Brain microvascular endothelial cell (primary cell): ENCODE results near the gene TAGLN2.

Source experiments
- DNase-seq: peaks from one replicate; pipeline ENCODE4 v3.0.0-alpha.2; 2020
- H3K27ac ChIP-seq: fragments of 250-450 bp; sonication (Bioruptor Pico); 2 replicates; pipeline ENCODE4 v1.5.1; 2020; ENCODE audit warnings: mild to moderate bottlenecking, moderate library complexity
- H3K27me3 ChIP-seq: fragments of 250-450 bp; sonication (Bioruptor Pico); replicated peaks from 2 replicates; pipeline ENCODE4 v1.5.1; 2020; ENCODE audit warnings: mild to moderate bottlenecking
- H3K36me3 ChIP-seq: fragments of 250-450 bp; sonication (Bioruptor Pico); replicated peaks from 2 replicates; pipeline ENCODE4 v1.5.1; 2020; ENCODE audit warnings: mild to moderate bottlenecking
- H3K4me3 ChIP-seq: 2 replicates; pipeline ENCODE4 v1.5.1; 2011; ENCODE audit warnings: low read depth, mild to moderate bottlenecking, control low read depth, low read length, moderate library complexity
- in situ Hi-C: cut with HindIII; loops from 2 replicates; pipeline ENCODE4 v1.10.0; 2017; ENCODE audit warnings: low sequenced_read_pairs, low pct_ligation_motif_present
- TF ChIP-seq, protein P1 (sequence below): IDR thresholded peaks from 2 replicates; pipeline ENCODE4 v1.5.1; 2011; ENCODE audit warnings: low read depth, mild to moderate bottlenecking, moderate library complexity, low read length, control low read depth, inconsistent platforms; ENCODE audit errors: missing control alignments

The TAGLN2 gene

DNA sequence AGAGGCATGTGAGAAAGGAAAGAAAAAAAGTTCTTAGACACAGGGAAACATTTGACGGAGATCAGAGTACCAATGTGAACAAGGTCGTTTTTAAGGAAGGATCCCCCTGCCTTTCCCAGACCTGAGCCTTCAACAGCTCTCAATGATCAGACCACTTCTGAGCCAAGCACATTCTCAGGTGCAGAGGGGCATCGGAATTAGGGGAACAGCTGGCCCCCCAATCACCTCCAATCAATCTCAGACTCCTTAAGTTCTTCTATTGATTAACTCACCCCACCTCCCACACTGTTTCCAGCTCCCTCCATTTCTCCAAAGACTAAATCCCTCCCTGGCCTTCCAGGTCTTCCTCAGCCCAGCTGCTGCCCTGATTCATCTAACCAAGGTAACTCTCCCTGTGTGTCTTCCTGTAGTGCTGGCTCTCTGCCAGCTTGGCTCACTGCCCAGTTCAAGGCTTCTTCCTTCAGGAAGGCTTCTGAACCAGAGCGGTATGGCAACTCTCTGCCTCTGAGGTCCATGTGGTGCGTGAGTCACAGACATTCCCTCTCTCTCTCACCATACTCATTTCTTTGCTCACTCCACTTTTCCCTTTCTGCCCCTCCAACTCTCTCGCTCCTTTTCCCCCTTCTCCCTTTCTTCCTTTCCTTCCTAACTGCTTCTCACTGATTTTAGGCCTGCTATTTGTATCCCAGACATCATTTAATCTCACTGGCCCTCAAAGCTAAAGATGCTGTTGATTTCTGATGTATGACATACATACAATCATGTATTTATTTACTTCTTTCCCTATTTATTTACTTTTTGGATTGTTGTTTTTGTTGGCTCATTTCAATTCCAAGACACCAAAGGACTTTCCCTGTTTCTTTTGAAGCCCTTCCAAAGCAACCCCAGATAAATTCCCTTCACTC lies 43.4 kb downstream of the TAGLN2 start:
- TF ChIP-seq, protein P1, sequence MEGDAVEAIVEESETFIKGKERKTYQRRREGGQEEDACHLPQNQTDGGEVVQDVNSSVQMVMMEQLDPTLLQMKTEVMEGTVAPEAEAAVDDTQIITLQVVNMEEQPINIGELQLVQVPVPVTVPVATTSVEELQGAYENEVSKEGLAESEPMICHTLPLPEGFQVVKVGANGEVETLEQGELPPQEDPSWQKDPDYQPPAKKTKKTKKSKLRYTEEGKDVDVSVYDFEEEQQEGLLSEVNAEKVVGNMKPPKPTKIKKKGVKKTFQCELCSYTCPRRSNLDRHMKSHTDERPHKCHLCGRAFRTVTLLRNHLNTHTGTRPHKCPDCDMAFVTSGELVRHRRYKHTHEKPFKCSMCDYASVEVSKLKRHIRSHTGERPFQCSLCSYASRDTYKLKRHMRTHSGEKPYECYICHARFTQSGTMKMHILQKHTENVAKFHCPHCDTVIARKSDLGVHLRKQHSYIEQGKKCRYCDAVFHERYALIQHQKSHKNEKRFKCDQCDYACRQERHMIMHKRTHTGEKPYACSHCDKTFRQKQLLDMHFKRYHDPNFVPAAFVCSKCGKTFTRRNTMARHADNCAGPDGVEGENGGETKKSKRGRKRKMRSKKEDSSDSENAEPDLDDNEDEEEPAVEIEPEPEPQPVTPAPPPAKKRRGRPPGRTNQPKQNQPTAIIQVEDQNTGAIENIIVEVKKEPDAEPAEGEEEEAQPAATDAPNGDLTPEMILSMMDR = no peak
- Histone ChIP-seq H3K4me3 (no peak overlapping the region), H3K36me3 (no peaks in the 10 kb centered on the region), H3K27ac (peak overlapping the region; percentile 50), H3K27me3 (no peaks in the 10 kb centered on the region)
- peak; percentile 95 for DNase-seq
- in situ Hi-C loops = no loop called here

DNA sequence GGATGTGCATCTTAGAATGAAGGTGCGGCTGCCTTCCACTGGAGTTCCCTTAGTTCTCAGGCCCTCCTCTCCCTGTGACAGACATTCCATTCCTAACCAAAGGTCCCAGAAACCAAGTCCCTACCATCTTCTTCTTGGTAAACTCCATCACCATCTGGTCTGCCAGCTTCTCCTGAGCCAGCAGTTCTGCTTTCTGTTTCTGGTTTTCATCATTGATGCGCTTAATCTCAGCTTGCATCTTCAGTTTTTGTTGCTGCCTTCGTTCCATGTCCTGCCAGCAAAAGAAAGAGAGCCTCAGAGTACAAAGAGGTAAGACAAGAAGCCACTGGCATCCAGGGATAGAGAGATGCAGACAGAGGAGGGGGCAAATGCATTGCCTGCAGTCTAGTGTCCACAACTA lies 44.9 kb downstream of the TAGLN2 start:
- no peak for DNase-seq
- TF ChIP-seq, protein P1 = no peak
- Histone ChIP-seq H3K4me3 (no peak overlapping the region), H3K27me3 (no peaks in the 10 kb centered on the region), H3K27ac (no peak overlapping the region), H3K36me3 (no peaks in the 10 kb centered on the region)
- in situ Hi-C loops = no loop called here

DNA sequence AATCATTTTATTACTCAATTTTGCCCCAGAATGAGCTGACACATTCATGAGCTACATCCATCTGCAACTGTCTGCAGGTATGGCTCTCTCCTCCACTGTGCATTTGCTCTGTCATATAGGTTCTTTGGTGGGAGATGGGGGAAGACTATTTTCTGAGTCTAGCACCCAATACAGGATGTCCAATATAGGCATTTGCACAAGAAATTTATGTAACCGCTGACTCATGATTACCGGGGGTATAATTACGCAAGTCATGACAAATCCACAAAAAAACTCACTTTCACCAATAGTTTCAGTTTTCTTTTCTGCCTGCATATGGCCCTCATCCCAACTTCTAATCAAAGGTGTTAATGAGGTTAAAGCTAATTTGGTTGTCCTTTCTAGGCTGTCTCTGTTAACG lies 45.3 kb downstream of the TAGLN2 start:
- no peaks in the 10 kb centered on the region for H3K36me3 ChIP-seq
- in situ Hi-C loops = no loop called here
- TF ChIP-seq, protein P1 = no peak
- H3K27ac ChIP-seq = no peak overlapping the region
- H3K27me3 ChIP-seq = no peaks in the 10 kb centered on the region
- no peak overlapping the region for H3K4me3 ChIP-seq
- peak; percentile 66 for DNase-seq

DNA sequence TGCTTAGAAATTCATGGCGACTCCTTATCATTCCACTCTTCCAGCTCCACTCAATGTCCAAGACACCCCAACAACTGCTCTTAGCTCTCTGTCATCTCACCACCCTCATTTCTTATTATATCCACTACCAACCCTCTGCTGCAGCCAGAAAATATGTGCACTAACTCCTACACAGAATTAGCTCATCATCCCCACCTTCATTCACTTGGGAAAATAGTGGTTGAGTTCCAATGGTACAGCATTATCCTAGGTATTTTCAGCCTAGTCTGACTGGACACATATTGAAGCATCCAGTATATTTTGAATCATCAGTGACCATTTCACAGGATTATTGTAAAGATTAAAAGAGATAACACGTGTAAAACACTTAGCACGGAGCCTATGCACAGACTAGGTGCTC lies 46.2 kb downstream of the TAGLN2 start:
- Histone ChIP-seq H3K27me3 (no peaks in the 10 kb centered on the region), H3K4me3 (no peak overlapping the region), H3K27ac (no peak overlapping the region), H3K36me3 (no peaks in the 10 kb centered on the region)
- in situ Hi-C loops = no loop called here
- TF ChIP-seq, protein P1 = no peak
- no peak for DNase-seq

DNA sequence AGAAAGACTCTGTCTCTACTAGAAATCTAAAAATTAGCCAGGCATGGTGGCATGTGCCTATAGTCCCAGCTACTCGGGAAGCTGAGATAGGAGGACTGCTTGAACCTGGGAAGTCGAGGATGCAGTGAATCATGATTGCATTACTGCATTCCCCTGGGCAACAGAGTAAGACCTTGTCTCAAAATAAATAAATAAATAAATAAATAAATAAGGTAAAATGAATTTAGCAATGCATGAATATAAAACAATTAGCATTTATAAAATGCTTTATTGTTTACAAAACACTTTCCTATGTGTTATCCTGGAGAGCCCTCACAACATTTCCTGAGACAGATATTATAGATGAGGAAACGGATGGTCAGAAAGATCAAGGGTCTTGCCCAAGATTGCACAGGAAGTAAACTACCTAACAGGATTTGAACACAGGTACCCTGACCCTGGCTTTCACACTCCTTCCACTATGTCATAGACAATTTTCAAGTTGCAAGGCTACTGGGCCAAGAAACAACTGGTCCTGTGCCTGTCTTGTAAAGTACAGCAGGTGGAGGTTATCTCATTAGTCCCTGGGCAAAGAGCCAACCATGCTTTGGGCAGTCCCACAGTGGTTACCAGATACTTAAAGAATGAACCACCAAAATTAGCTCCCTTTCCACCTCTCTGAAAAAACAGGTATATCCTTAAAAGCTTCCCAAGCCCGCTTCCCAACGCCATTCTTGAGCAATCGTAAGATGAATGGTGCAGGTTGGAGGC lies 47.4 kb downstream of the TAGLN2 start:
- TF ChIP-seq, protein P1 = no peak
- in situ Hi-C loops = no loop called here
- Histone ChIP-seq H3K27ac (no peak overlapping the region), H3K4me3 (no peak overlapping the region), H3K27me3 (no peaks in the 10 kb centered on the region), H3K36me3 (no peaks in the 10 kb centered on the region)
- no peak for DNase-seq
